PFSK-1 (cell line): ENCODE measurements around the gene PIK3R3.

Source experiments
- FOXP2 ChIP-seq: optimal IDR thresholded peaks from 2 replicates; pipeline ENCODE3; 2011; ENCODE audit warnings: borderline replicate concordance, control low read depth, inconsistent platforms; ENCODE audit not compliant: insufficient read depth; ENCODE audit errors: extremely low read length, extremely low read depth
- POLR2AphosphoS5 ChIP-seq: IDR thresholded peaks from 2 replicates; pipeline ENCODE4 v1.6.1; 2012; ENCODE audit warnings: low read depth, mild to moderate bottlenecking, control low read depth, low read length, moderate library complexity
- SIN3A ChIP-seq: IDR thresholded peaks from 2 replicates; pipeline ENCODE4 v1.6.1; 2012; ENCODE audit warnings: mild to moderate bottlenecking, low read length, moderate library complexity, borderline replicate concordance; ENCODE audit not compliant: insufficient read depth
- TAF1 ChIP-seq: IDR thresholded peaks from 2 replicates; pipeline ENCODE4 v1.6.1; 2012; ENCODE audit warnings: low read length, control low read depth, borderline replicate concordance; ENCODE audit not compliant: insufficient read depth
- TF ChIP-seq, protein P1 (sequence below), 2 experiments: IDR thresholded peaks; 2 replicates each; pipeline versions ENCODE4 v1.6.1 to v1.8.0; 2011 to 2012; ENCODE audit warnings: low read depth in 2 of 2, low read length in 2 of 2, control low read depth in 1 of 2, inconsistent platforms in 1 of 2, mild to moderate bottlenecking in 1 of 2, moderate library complexity in 1 of 2; ENCODE audit not compliant: insufficient read depth in 1 of 2

The PIK3R3 gene

DNA sequence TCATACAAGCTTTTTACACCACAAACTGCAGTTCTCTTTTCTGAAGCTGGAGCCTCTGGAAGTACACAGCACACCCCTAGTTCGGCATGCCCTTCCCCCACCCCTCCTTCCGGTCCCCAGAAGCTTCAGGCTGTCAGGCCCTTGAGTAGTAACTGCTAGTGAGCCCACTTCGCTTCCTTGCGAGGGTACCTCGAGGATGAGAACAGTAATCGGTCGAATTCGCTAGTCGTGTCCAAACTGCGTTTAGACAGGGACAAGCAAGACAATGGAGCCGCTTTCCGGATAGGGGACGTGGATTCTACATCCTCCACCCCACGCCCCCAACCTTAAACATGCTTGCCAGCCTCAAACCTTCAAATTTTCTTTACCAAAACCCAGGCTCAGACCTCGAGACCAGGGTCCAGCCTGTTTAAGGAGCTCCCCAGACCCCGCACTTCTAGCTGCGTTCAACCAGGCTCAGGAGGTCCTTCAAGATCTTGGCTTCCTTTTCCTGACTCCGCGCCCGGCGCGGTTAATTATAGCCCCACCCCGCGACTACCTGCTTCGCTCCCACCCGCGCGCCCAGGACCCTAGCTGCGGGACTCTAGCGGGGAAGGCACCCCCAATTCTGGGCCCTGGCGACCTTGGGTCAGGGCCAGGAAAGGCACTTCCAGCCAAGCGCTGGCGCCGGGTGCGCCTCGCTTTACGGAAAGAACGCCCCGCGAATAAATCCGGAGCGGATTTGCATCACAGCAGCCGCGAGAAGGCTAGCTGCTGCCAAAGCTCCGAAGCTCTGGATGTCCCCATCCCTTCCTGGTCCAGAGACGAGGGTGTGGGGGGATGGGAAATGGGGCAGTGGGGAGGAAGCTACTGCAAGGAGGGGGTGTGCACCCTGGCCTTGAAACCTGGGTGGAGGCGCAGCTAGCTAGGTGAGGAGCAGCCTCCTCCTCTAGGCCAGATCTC, 34.4 kb upstream of the PIK3R3 start:
- TF ChIP-seq, protein P1, sequence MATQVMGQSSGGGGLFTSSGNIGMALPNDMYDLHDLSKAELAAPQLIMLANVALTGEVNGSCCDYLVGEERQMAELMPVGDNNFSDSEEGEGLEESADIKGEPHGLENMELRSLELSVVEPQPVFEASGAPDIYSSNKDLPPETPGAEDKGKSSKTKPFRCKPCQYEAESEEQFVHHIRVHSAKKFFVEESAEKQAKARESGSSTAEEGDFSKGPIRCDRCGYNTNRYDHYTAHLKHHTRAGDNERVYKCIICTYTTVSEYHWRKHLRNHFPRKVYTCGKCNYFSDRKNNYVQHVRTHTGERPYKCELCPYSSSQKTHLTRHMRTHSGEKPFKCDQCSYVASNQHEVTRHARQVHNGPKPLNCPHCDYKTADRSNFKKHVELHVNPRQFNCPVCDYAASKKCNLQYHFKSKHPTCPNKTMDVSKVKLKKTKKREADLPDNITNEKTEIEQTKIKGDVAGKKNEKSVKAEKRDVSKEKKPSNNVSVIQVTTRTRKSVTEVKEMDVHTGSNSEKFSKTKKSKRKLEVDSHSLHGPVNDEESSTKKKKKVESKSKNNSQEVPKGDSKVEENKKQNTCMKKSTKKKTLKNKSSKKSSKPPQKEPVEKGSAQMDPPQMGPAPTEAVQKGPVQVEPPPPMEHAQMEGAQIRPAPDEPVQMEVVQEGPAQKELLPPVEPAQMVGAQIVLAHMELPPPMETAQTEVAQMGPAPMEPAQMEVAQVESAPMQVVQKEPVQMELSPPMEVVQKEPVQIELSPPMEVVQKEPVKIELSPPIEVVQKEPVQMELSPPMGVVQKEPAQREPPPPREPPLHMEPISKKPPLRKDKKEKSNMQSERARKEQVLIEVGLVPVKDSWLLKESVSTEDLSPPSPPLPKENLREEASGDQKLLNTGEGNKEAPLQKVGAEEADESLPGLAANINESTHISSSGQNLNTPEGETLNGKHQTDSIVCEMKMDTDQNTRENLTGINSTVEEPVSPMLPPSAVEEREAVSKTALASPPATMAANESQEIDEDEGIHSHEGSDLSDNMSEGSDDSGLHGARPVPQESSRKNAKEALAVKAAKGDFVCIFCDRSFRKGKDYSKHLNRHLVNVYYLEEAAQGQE (IDR thresholded peaks at IDR 0.05; ENCODE audit: insufficient read depth in 1 of 2, low read depth in 2 of 2, low read length in 2 of 2): no peak
- TF ChIP-seq FOXP2: no peak
- no peak for TF ChIP-seq TAF1
- no peak for TF ChIP-seq SIN3A
- TF ChIP-seq POLR2AphosphoS5: no peak

DNA sequence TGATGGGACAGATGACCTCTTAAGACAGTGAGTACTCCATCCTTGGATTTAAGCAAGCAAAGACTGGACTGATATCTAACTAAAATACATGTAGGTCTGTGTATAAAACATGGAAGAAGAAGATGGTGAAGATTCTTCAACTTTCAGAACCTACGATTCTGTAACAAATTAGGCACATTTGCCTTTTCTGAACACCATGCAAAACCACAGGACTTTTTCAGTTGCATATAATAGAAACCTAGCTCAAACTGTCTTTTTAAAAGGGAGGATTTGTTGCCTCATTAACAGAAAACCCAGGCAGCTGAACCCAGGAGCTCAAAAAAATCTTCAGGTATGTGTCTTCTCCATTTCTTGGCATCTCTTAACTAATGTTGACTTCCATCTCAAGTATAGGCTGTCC, 27.8 kb upstream of the PIK3R3 start:
- TF ChIP-seq SIN3A: no peak
- no peak for TF ChIP-seq POLR2AphosphoS5
- TF ChIP-seq FOXP2: no peak
- TF ChIP-seq, protein P1 (IDR thresholded peaks at IDR 0.05; ENCODE audit: insufficient read depth in 1 of 2, low read depth in 2 of 2, low read length in 2 of 2): no peak
- no peak for TF ChIP-seq TAF1

- no peak for TF ChIP-seq FOXP2
- TF ChIP-seq, protein P1 (IDR thresholded peaks at IDR 0.05; ENCODE audit: insufficient read depth in 1 of 2, low read depth in 2 of 2, low read length in 2 of 2): no peak
- TF ChIP-seq POLR2AphosphoS5: no peak
- no peak for TF ChIP-seq TAF1
- TF ChIP-seq SIN3A: no peak
Measured at GRCh38 chr1:46159516-46159915, 27.1 kb upstream of the PIK3R3 start.

DNA sequence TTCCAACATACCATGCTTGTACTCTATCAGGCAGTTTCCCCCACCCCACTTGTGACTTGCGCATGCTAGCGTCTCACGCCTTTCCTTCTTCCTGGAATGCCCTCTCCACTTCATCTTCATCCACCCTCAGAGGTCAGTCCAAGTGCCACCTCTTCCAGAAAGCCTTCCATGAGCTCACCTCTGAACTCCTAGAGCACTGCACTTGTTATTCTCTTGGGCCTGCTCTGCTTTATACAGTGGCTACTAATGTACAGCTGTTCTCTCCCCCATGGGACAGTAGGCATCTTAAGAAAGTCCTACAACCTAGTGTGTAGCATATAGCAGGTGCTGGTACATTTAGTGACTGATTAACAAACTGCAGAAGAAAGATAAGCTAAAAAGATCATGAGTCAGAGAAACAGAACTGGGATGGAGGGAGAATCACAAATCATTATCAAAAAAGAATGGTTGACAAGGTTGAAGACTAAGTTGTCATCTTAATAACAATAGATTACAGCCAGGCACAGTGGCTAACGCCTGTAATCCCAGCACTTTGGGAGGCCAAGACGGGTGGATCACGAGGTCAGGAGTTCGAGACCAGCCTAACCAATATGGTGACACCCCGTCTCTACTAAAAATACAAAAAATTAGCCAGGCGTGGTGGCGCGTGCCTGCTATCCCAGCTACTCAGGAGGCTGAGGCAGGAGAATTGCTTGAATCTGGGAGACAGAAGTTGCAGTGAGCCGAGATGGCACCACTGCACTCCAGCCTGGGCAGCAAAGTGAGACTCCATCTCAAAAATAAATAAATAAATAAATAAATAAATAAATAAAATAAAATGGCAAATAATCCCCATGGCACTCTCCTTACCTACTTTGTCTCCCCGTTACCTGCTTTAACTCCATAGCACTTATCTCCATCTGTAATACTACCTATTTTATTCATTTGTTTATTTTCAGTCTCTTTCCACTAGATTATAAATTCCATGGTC, 26.2 kb upstream of the PIK3R3 start:
- TF ChIP-seq POLR2AphosphoS5: no peak
- TF ChIP-seq, protein P1 (IDR thresholded peaks at IDR 0.05; ENCODE audit: insufficient read depth in 1 of 2, low read depth in 2 of 2, low read length in 2 of 2): no peak
- no peak for TF ChIP-seq SIN3A
- no peak for TF ChIP-seq FOXP2
- TF ChIP-seq TAF1: no peak
